WTC11 (cell line): ENCODE results near the gene SELENOI. TPM values are rescaled to one million over a fixed set of nuclear protein-coding genes. Genes with fewer than 3 reads are reported as not detected.
A peak's percentile ranks its signal among the peaks of the same experiment; 100 is the strongest.

ENCODE experiments used
- ATAC-seq: fragments of 200-7000 bp; cut with Tn5 transposase; 2 replicates; pipeline ENCODE4 v1.10.0; 2021; ENCODE audit warnings: mild to moderate bottlenecking, moderate library complexity
- CTCF ChIA-PET: fragments of 300-600 bp; sonication (Branson Sonifier 250); formaldehyde crosslinking; loops from one replicate; lab custom pipeline; 2021; ENCODE audit warnings: antibody characterized with exemption; lab: Charles Lee
- POLR2A ChIA-PET: fragments of 350-600 bp; sonication (Branson Sonifier 250); formaldehyde crosslinking; loops from one replicate; lab custom pipeline; 2021; ENCODE audit warnings: antibody characterized with exemption; lab: Charles Lee
- DNase-seq: peaks from one replicate; pipeline ENCODE4 v3.0.0; 2021; ENCODE audit warnings: low spot score
- H3K27ac Mint-ChIP-seq: 2 replicates; pipeline ENCODE4 v1.8.0; 2021; ENCODE audit warnings: mixed read lengths
- H3K27me3 Mint-ChIP-seq: 2 replicates; pipeline ENCODE4 v1.8.0; 2021; ENCODE audit warnings: low read depth, mild to moderate bottlenecking, moderate library complexity, mixed read lengths
- H3K36me3 Mint-ChIP-seq: 2 replicates; pipeline ENCODE4 v1.8.0; 2021; ENCODE audit warnings: mixed read lengths
- H3K4me1 Mint-ChIP-seq: 2 replicates; pipeline ENCODE4 v1.8.0; 2022; ENCODE audit warnings: mixed read lengths
- H3K4me3 Mint-ChIP-seq: 2 replicates; pipeline ENCODE4 v1.8.0; 2021; ENCODE audit warnings: mild to moderate bottlenecking, moderate library complexity, mixed read lengths
- H3K9me3 Mint-ChIP-seq: 2 replicates; pipeline ENCODE4 v1.8.0; 2021; ENCODE audit warnings: mixed read lengths
- ATF1 ChIP-seq: sonication (generic); formaldehyde crosslinking; IDR thresholded peaks from 2 replicates; pipeline ENCODE4 v1.8.1; 2023; ENCODE audit warnings: mild to moderate bottlenecking, moderate library complexity, missing genetic modification reagents
- ELF4 ChIP-seq: sonication (generic); formaldehyde crosslinking; IDR thresholded peaks from 2 replicates; pipeline ENCODE4 v1.8.1; 2022; ENCODE audit warnings: low read depth, mild to moderate bottlenecking, moderate library complexity, missing genetic modification reagents
- ETV6 ChIP-seq: sonication (generic); formaldehyde crosslinking; IDR thresholded peaks from 2 replicates; pipeline ENCODE4 v1.8.1; 2022; ENCODE audit warnings: mild to moderate bottlenecking, missing genetic modification reagents
- FOXP1 ChIP-seq: sonication (generic); formaldehyde crosslinking; IDR thresholded peaks from 2 replicates; pipeline ENCODE4 v1.8.0; 2022; ENCODE audit warnings: missing genetic modification reagents, mild to moderate bottlenecking, moderate library complexity, borderline replicate concordance
- GABPB1 ChIP-seq: sonication (generic); formaldehyde crosslinking; IDR thresholded peaks from 2 replicates; pipeline ENCODE4 v1.8.1; 2023; ENCODE audit warnings: mild to moderate bottlenecking, missing genetic modification reagents
- JAZF1 ChIP-seq: fragments of 250-450 bp; sonication (Bioruptor Pico); IDR thresholded peaks from 2 replicates; pipeline ENCODE4 v1.9.0; 2021; ENCODE audit warnings: moderate library complexity, mild to moderate bottlenecking, inconsistent platforms
- JUN ChIP-seq: sonication (generic); formaldehyde crosslinking; IDR thresholded peaks from 2 replicates; pipeline ENCODE4 v1.8.0; 2023; ENCODE audit warnings: mild to moderate bottlenecking, missing genetic modification reagents
- KAT7 ChIP-seq: sonication (generic); formaldehyde crosslinking; IDR thresholded peaks from 2 replicates; pipeline ENCODE4 v1.8.1; 2023; ENCODE audit warnings: missing genetic modification reagents, mild to moderate bottlenecking, borderline replicate concordance
- NFATC4 ChIP-seq: fragments of 250-450 bp; sonication (Bioruptor Pico); IDR thresholded peaks from 2 replicates; pipeline ENCODE4 v1.9.0; 2021; ENCODE audit warnings: mild to moderate bottlenecking
- NFE2L1 ChIP-seq: sonication (generic); formaldehyde crosslinking; IDR thresholded peaks from 2 replicates; pipeline ENCODE4 v1.8.1; 2023; ENCODE audit warnings: missing genetic modification reagents
- NFYB ChIP-seq: sonication (generic); formaldehyde crosslinking; conservative IDR thresholded peaks from 2 replicates; pipeline ENCODE4 v1.8.0; 2022; ENCODE audit warnings: low read depth, missing genetic modification reagents
- NR2C2 ChIP-seq: sonication (generic); formaldehyde crosslinking; IDR thresholded peaks from 2 replicates; pipeline ENCODE4 v1.8.0; 2022; ENCODE audit warnings: mild to moderate bottlenecking, missing genetic modification reagents
- OVOL2 ChIP-seq: fragments of 250-450 bp; sonication (Bioruptor Pico); IDR thresholded peaks from 2 replicates; pipeline ENCODE4 v1.9.0; 2021; ENCODE audit warnings: mild to moderate bottlenecking, borderline replicate concordance
- SMAD4 ChIP-seq: sonication (generic); formaldehyde crosslinking; IDR thresholded peaks from 2 replicates; pipeline ENCODE4 v1.8.0; 2022; ENCODE audit warnings: mild to moderate bottlenecking, missing genetic modification reagents
- TEAD4 ChIP-seq: sonication (generic); formaldehyde crosslinking; IDR thresholded peaks from 2 replicates; pipeline ENCODE4 v1.8.0; 2022; ENCODE audit warnings: mild to moderate bottlenecking, missing genetic modification reagents
- USF1 ChIP-seq: sonication (generic); formaldehyde crosslinking; IDR thresholded peaks from 2 replicates; pipeline ENCODE4 v1.8.0; 2022; ENCODE audit warnings: mild to moderate bottlenecking, missing genetic modification reagents
- ZBTB21 ChIP-seq: sonication (generic); formaldehyde crosslinking; IDR thresholded peaks from 2 replicates; pipeline ENCODE4 v1.8.1; 2023; ENCODE audit warnings: mild to moderate bottlenecking, missing genetic modification reagents, borderline replicate concordance
- ZNF219 ChIP-seq: sonication (generic); formaldehyde crosslinking; IDR thresholded peaks from 2 replicates; pipeline ENCODE4 v1.8.0; 2023; ENCODE audit warnings: missing genetic modification reagents, mild to moderate bottlenecking, borderline replicate concordance
- ZNF263 ChIP-seq: sonication (generic); formaldehyde crosslinking; IDR thresholded peaks from 2 replicates; pipeline ENCODE4 v1.8.1; 2022; ENCODE audit warnings: low read depth, mild to moderate bottlenecking, moderate library complexity, missing genetic modification reagents
- ZNF281 ChIP-seq: sonication (generic); formaldehyde crosslinking; IDR thresholded peaks from 2 replicates; pipeline ENCODE4 v1.8.0; 2023; ENCODE audit warnings: mild to moderate bottlenecking, missing genetic modification reagents
- ZNF396 ChIP-seq: fragments of 250-450 bp; sonication (Bioruptor Pico); IDR thresholded peaks from 2 replicates; pipeline ENCODE4 v1.8.0; 2021; ENCODE audit warnings: mild to moderate bottlenecking, moderate library complexity, borderline replicate concordance
- ZNF423 ChIP-seq: fragments of 250-450 bp; sonication (Bioruptor Pico); IDR thresholded peaks from 2 replicates; pipeline ENCODE4 v2.1.2; 2022; ENCODE audit warnings: mild to moderate bottlenecking, moderate library complexity
- total RNA-seq: library from RNA; stranded (reverse); gene quantifications from 3 replicates; pipeline ENCODE4 v1.2.3, GENCODE V29; 2021
- TF ChIP-seq, protein P1 (sequence below): sonication (generic); formaldehyde crosslinking; IDR thresholded peaks from 2 replicates; pipeline ENCODE4 v1.8.1; 2023; ENCODE audit warnings: mild to moderate bottlenecking, missing genetic modification reagents
- TF ChIP-seq, protein P2 (sequence below): sonication (generic); formaldehyde crosslinking; IDR thresholded peaks from 2 replicates; pipeline ENCODE4 v1.8.1; 2022; ENCODE audit warnings: low read depth, mild to moderate bottlenecking, moderate library complexity, missing genetic modification reagents, borderline replicate concordance
- TF ChIP-seq, protein P3 (sequence below): sonication (generic); formaldehyde crosslinking; IDR thresholded peaks from 2 replicates; pipeline ENCODE4 v1.8.1; 2022; ENCODE audit warnings: low read depth, missing genetic modification reagents, borderline replicate concordance
- TF ChIP-seq, protein P4 (sequence below): sonication (generic); formaldehyde crosslinking; IDR thresholded peaks from 2 replicates; pipeline ENCODE4 v1.8.1; 2023; ENCODE audit warnings: mild to moderate bottlenecking, missing genetic modification reagents, moderate library complexity

Gene SELENOI
- total RNA-seq, 1 experiment from 2014 or later: 53.1 TPM

DNA sequence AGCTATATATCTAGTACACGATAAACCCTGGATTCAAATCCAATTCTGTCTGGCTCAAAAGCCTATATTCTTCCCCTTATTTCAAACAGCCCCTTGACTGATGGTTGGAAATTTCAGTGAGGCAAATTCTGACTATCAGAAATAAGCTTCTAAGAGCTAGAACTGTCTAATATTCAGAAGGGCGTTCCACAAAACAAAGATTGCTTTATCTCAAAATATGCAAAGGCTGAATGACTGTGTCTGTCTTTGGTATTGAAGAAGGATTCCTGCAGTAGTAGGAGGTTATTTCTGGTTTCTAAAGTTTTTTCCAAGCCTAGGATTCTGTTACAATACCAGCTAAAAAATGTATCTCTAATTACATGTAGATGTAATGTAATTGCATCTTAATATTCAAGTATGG, 86.9 kb downstream of the SELENOI start (continued):
- no peak for TF ChIP-seq NFE2L1 (CRISPR knock-in tag)
- TF ChIP-seq ZNF219 (CRISPR knock-in tag): no peak
- TF ChIP-seq ATF1 (CRISPR knock-in tag): no peak
- no peak for TF ChIP-seq JAZF1
- no peak for TF ChIP-seq ZNF423 (CRISPR knock-in tag)
- no peak for TF ChIP-seq ZNF281 (CRISPR knock-in tag)
- TF ChIP-seq, protein P1, sequence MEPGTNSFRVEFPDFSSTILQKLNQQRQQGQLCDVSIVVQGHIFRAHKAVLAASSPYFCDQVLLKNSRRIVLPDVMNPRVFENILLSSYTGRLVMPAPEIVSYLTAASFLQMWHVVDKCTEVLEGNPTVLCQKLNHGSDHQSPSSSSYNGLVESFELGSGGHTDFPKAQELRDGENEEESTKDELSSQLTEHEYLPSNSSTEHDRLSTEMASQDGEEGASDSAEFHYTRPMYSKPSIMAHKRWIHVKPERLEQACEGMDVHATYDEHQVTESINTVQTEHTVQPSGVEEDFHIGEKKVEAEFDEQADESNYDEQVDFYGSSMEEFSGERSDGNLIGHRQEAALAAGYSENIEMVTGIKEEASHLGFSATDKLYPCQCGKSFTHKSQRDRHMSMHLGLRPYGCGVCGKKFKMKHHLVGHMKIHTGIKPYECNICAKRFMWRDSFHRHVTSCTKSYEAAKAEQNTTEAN (CRISPR knock-in tag): no peak
- no peak for TF ChIP-seq OVOL2
- no peak for TF ChIP-seq NFATC4 (CRISPR knock-in tag)
- TF ChIP-seq, protein P2, sequence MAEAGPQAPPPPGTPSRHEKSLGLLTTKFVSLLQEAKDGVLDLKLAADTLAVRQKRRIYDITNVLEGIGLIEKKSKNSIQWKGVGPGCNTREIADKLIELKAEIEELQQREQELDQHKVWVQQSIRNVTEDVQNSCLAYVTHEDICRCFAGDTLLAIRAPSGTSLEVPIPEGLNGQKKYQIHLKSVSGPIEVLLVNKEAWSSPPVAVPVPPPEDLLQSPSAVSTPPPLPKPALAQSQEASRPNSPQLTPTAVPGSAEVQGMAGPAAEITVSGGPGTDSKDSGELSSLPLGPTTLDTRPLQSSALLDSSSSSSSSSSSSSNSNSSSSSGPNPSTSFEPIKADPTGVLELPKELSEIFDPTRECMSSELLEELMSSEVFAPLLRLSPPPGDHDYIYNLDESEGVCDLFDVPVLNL (CRISPR knock-in tag): no peak

DNA sequence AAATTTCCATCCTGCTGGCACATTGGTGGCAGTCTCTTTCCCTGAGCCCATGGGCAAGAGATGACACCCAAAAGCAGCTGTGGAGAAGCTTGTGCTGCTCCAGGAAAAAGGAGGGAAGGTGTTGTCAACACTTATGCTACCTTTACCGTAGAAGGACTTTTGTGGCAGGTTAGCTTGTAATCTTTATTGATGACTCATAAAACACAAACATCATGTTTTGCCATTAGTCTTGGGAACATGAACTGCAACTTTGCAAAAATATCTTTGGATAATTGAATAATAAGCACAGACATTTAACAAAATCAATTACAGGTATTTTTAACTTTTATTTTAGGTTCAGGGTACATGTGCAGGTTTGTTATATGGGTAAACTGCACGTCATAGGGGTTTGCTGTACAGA, 89.2 kb downstream of the SELENOI start:
- Mint-ChIP-seq H3K27me3 (no peaks in the 10 kb centered on the region; the same call in 1 of the 2 replicates), H3K27ac (no peak overlapping the region), H3K36me3 (no peaks in the 10 kb centered on the region), H3K4me1 (no peaks in the 10 kb centered on the region), H3K9me3 (no peaks in the 10 kb centered on the region), H3K4me3 (no peak overlapping the region)
- CTCF ChIA-PET: interaction anchor here (0.7 kb wide), 1 partner anchor 85 kb away, joined by 4 read pairs; no protein-coding TSS in a partner anchor
- POLR2A ChIA-PET: no interaction called here
- ATAC-seq (no peak), DNase-seq (no peak)
- no peak for TF ChIP-seq ZNF396 (CRISPR knock-in tag)

DNA sequence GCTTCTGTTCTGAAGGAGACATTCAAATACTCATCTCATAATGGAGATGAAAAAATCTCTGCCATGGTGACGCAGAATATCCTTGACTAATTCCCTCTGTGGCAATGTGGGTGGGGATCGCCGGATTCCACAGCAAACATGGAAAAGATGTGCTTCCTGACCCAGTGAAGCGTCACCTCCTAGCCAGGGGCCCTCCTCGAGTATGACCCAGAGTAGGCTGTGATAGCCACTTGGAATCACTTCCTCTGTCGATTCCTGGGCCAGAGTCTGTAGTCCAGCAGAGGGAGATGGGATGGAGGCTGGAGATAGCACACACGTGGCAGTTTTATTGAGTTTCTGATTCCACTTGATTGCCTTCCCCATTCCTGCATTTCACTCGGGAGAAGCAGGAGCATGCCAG, 92.6 kb downstream of the SELENOI start:
- DNase-seq (no peak), ATAC-seq (peak; percentile 64)
- ChIA-PET CTCF (no interaction called here), POLR2A (no interaction called here)
- TF ChIP-seq NFYB (CRISPR knock-in tag) (no peak), ELF4 (no peak), ETV6 (CRISPR knock-in tag) (no peak), KAT7 (CRISPR knock-in tag) (no peak), FOXP1 (no peak), NFE2L1 (CRISPR knock-in tag) (no peak), TEAD4 (CRISPR knock-in tag) (no peak), USF1 (CRISPR knock-in tag) (no peak), NR2C2 (no peak), GABPB1 (no peak), SMAD4 (CRISPR knock-in tag) (no peak), JUN (no peak), NFATC4 (CRISPR knock-in tag) (no peak), ZBTB21 (CRISPR knock-in tag) (no peak), ZNF263 (CRISPR knock-in tag) (no peak)
- TF ChIP-seq, protein P3, sequence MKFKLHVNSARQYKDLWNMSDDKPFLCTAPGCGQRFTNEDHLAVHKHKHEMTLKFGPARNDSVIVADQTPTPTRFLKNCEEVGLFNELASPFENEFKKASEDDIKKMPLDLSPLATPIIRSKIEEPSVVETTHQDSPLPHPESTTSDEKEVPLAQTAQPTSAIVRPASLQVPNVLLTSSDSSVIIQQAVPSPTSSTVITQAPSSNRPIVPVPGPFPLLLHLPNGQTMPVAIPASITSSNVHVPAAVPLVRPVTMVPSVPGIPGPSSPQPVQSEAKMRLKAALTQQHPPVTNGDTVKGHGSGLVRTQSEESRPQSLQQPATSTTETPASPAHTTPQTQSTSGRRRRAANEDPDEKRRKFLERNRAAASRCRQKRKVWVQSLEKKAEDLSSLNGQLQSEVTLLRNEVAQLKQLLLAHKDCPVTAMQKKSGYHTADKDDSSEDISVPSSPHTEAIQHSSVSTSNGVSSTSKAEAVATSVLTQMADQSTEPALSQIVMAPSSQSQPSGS (CRISPR knock-in tag): no peak
- TF ChIP-seq, protein P4, sequence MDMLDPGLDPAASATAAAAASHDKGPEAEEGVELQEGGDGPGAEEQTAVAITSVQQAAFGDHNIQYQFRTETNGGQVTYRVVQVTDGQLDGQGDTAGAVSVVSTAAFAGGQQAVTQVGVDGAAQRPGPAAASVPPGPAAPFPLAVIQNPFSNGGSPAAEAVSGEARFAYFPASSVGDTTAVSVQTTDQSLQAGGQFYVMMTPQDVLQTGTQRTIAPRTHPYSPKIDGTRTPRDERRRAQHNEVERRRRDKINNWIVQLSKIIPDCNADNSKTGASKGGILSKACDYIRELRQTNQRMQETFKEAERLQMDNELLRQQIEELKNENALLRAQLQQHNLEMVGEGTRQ: no peak
- Mint-ChIP-seq H3K27me3 (no peaks in the 10 kb centered on the region; the same call in 1 of the 2 replicates), H3K4me1 (no peaks in the 10 kb centered on the region), H3K27ac (no peak overlapping the region), H3K36me3 (no peaks in the 10 kb centered on the region), H3K4me3 (no peak overlapping the region), H3K9me3 (no peaks in the 10 kb centered on the region)
